Esophagus squamous epithelium (tissue), 5 donors: ENCODE results near the gene MOGAT1. TPM values are rescaled to one million over a fixed set of nuclear protein-coding genes. Genes with fewer than 3 reads are reported as not detected.
"Not testable (repeated sequence)": the region's sequence is repeated elsewhere in the genome, so short reads cannot be mapped to it uniquely, and the experiment has no call there.

Source experiments
- DNase-seq: peaks from one replicate; lab custom pipeline; 2025; lab: John Stamatoyannopoulos, UW
- H3K27ac ChIP-seq, 4 donors: fragments of 200-600 bp; sonication (generic); one replicate each; pipeline ENCODE4 v1.5.1; 2016 to 2019; ENCODE audit warnings: mild to moderate bottlenecking in 1 of 4
- H3K27me3 ChIP-seq, 4 donors: fragments of 200-600 bp; sonication (generic); 1 replicate in 3 of 4; 2 replicates in 1 of 4; pipeline versions ENCODE4 v1.5.1 to v1.6.0; 2017 to 2021; ENCODE audit warnings: antibody characterized with exemption in 1 of 4
- H3K36me3 ChIP-seq, 3 donors: fragments of 200-600 bp; sonication (generic); one replicate each; pipeline ENCODE4 v1.5.1; 2016 to 2019
- H3K4me1 ChIP-seq, 3 donors: fragments of 200-600 bp; sonication (generic); one replicate each; pipeline ENCODE4 v1.5.1; 2017 to 2019
- H3K4me3 ChIP-seq, 4 donors: fragments of 200-600 bp; sonication (generic); 1 replicate in 3 of 4; 2 replicates in 1 of 4; pipeline ENCODE4 v1.5.1; 2016 to 2019; ENCODE audit warnings: mild to moderate bottlenecking in 2 of 4, moderate library complexity in 1 of 4
- H3K9me3 ChIP-seq, 3 donors: fragments of 200-600 bp; sonication (generic); one replicate each; pipeline ENCODE4 v1.5.1; 2016 to 2019
- POLR2A ChIP-seq, 4 donors: fragments of 450-650 bp; IDR thresholded peaks; one replicate each; pipeline ENCODE4 v1.6.1; 2017; ENCODE audit warnings: antibody characterized with exemption in 4 of 4, mild to moderate bottlenecking in 4 of 4, moderate library complexity in 3 of 4
- WGBS, 2 donors: methylation state at CpG; one replicate each; pipeline ENCODE4 v1.1.5; 2018; 5-methylcytosine and 5-hydroxymethylcytosine counted together
- intact Hi-C: fragments of 100-400 bp; cut with DNase I; formaldehyde crosslinking; loops from one replicate; pipeline ENCODE4 v1.15.0; 2022
- total RNA-seq, 4 donors: library from RNA; depleted of rRNA; stranded (reverse); fragments of >200 nt; gene quantifications; one replicate each; pipeline ENCODE4 v1.1.0, GENCODE V29; 2016
- TF ChIP-seq, protein P1 (sequence below), 6 experiments: fragments of 450-650 bp in 4 of 6; fragments of 200-600 bp in 2 of 6; sonication (generic) in 2 of 6; IDR thresholded peaks; one replicate each; pipeline ENCODE4 v1.5.1; 2016 to 2019; ENCODE audit warnings: antibody characterized with exemption in 6 of 6, mild to moderate bottlenecking in 4 of 6, moderate library complexity in 4 of 6
- donor health status: DM: yes; HTN: yes; CAD: no.

Gene MOGAT1
- total RNA-seq, 4 donors from 2014 or later, result not detected

DNA sequence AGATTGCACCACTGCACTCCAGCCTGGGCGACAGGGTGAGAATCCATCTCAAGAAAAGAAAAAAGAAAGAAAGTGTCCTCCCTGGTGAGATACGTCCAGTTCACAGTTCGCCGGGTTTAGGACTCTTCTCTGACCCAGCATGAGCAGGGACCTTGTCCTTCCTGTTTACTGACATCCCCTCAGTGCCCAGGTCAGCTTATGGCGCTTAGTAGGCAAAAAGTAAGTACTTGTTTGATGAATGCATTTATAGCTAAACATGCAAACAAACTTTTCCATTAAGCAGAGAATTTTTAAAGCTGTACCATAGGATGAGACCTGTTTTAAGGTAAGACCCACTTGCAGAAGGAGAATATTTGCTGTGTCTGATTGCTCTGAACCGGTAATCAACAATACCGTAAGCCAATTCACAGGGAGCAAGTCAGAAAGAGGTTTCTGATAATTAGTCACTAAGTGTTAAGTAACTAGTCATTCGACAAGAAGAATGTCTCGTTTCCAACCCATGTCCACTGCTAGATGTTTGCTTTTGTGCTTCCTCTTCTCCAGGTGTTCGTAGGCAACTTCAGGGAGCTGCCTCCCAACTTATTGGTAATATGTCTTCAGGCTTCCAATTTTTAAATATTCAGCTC lies 40.0 kb downstream of the MOGAT1 start:
- no peaks in the 10 kb centered on the region for H3K9me3 ChIP-seq
- no peak overlapping the region for H3K27ac ChIP-seq
- TF ChIP-seq POLR2A (IDR thresholded peaks at IDR 0.05), result no peak
- TF ChIP-seq, protein P1, sequence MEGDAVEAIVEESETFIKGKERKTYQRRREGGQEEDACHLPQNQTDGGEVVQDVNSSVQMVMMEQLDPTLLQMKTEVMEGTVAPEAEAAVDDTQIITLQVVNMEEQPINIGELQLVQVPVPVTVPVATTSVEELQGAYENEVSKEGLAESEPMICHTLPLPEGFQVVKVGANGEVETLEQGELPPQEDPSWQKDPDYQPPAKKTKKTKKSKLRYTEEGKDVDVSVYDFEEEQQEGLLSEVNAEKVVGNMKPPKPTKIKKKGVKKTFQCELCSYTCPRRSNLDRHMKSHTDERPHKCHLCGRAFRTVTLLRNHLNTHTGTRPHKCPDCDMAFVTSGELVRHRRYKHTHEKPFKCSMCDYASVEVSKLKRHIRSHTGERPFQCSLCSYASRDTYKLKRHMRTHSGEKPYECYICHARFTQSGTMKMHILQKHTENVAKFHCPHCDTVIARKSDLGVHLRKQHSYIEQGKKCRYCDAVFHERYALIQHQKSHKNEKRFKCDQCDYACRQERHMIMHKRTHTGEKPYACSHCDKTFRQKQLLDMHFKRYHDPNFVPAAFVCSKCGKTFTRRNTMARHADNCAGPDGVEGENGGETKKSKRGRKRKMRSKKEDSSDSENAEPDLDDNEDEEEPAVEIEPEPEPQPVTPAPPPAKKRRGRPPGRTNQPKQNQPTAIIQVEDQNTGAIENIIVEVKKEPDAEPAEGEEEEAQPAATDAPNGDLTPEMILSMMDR (IDR thresholded peaks at IDR 0.05), result no peak
- H3K4me1 ChIP-seq, result peaks cover 0 to 32% (median 7%) of the 10 kb centered on the region in 3 donors
- DNase-seq, result no peak
- 73 to 76% methylated on average over 10 of the region's 10 CpGs for WGBS, 2 donors
- no peaks in the 10 kb centered on the region for H3K36me3 ChIP-seq
- H3K27me3 ChIP-seq, result no peaks in the 10 kb centered on the region
- intact Hi-C loops, result no loop called here
- H3K4me3 ChIP-seq, result no peak overlapping the region

DNA sequence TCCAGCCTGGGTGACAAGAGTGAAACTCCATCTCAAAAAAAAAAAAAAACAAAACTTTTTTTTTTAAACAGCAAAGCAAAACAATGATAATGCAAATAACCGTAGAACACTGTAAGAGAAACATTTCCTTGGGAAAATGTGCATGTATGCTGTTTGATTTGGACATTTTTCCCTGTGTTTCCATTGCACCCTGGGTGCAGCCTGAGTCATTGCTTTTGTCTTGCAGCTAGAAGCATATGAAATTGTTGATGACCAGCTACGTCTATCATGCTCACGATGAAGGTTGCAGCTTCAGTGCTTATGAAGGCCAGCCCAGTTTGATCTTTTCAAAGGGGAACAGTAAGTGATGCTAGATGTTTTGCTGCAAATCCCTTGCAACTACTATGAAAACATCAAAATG lies 41.5 kb downstream of the MOGAT1 start:
- Histone ChIP-seq H3K4me3 (no peak overlapping the region), H3K36me3 (no peaks in the 10 kb centered on the region), H3K27ac (no peak overlapping the region), H3K9me3 (no peaks in the 10 kb centered on the region), H3K27me3 (no peaks in the 10 kb centered on the region), H3K4me1 (peaks cover 0 to 28% (median 2%) of the 10 kb centered on the region in 3 donors)
- 77 to 82% methylated on average over 3 of the region's 3 CpGs for WGBS, 2 donors
- DNase-seq, result no peak
- TF ChIP-seq POLR2A (IDR thresholded peaks at IDR 0.05), result no peak
- TF ChIP-seq, protein P1 (IDR thresholded peaks at IDR 0.05), result no peak
- intact Hi-C loops, result no loop called here

DNA sequence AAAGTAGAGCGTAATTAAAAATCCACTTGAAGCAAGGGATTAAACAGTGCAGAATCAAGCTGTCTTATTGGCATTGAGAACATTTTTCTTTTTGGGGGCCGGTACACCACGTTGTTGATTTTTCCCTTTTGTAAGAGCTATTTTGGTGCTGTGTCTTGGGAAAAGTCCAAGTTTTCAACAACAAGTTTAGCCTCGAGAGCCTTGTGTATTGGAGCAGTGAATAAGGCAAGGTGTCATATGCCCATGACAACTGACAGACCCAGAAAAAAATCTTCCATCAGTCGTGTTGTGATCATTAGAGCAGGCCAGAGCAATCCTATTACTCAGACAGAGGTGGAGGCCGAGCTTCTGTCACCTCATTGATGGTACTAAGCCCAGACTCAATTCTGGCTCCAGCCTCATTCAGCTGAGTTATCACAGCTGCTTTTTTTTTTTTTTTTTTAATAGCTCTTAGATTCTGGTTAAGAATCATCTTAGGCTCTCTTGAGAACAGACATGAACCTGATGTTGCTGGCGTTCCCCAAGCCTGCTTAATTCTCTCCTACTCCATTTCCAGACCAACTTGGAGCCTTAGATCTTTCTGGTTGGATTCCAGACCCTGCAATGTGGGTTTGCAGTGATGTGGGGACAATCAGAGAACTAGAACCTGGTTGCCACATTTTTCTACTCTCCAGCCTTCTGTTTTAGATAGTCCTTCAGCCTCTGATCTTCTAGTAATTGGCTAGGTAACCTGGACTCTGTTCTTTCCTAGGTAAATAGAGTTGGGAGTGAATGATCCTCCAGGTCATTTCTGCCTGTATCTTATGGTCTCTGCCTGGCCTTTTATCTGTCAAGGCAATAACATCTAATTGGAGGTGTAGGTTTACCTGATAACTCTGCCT lies 43.1 kb downstream of the MOGAT1 start:
- 44 to 61% methylated on average over 7 of the region's 7 CpGs for WGBS, 2 donors
- Histone ChIP-seq H3K36me3 (no peaks in the 10 kb centered on the region), H3K27me3 (no peaks in the 10 kb centered on the region), H3K4me3 (no peak overlapping the region), H3K27ac (peak overlapping the region in 3 of 4 donors; percentile 49 to 63 (median 62)), H3K9me3 (no peaks in the 10 kb centered on the region), H3K4me1 (peaks cover 0 to 12% (median 0%) of the 10 kb centered on the region in 3 donors)
- TF ChIP-seq, protein P1 (IDR thresholded peaks at IDR 0.05), result no peak
- no peak for TF ChIP-seq POLR2A (IDR thresholded peaks at IDR 0.05)
- intact Hi-C loops, result no loop called here
- DNase-seq, result no peak

DNA sequence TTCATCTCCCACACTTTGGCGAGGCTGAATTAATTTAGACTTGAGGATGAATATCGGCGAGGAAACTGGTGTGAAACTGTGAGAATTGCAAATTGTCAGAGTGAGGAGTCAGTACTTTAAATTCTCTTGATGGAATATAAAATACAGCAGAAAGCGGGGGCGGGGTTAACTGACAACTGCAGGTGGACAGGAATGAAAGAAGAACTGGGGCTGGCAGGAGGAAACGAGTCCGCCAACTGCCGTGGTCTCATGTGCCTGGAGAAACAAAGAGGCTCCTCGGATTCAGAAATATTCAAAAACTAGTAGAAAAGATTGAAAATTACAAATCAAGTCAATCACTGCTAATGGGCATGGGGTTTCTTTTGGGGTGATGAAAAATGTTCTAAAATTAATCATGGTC lies 44.3 kb downstream of the MOGAT1 start:
- H3K9me3 ChIP-seq, result no peaks in the 10 kb centered on the region
- intact Hi-C loops, result no loop called here
- DNase-seq, result no peak
- TF ChIP-seq POLR2A (IDR thresholded peaks at IDR 0.05), result no peak
- TF ChIP-seq, protein P1 (IDR thresholded peaks at IDR 0.05), result no peak
- no peak overlapping the region for H3K4me3 ChIP-seq
- H3K27me3 ChIP-seq, result no peaks in the 10 kb centered on the region
- 64 to 80% methylated on average over 9 of the region's 9 CpGs for WGBS, 2 donors
- H3K4me1 ChIP-seq, result peaks cover 0 to 10% (median 0%) of the 10 kb centered on the region in 3 donors
- H3K36me3 ChIP-seq, result no peaks in the 10 kb centered on the region
- H3K27ac ChIP-seq, result no peak overlapping the region

DNA sequence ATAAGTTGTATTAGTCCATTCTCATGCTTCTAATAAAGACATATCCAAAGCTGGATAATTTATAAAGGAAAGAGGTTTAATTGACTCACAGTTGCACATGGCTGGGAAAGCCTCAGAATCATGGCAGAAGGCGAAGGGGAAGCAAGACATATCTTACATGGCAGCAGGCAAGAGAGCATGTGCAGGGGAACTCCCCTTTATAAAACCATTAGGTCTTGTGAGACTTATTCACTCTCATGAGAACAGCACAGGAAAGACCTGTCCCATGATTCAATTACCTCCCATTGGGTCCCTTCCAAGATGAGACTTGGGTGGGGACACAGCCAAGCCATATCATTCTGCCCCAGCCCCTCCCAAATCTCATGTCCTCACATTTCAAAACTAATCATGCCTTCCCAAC lies 48.3 kb downstream of the MOGAT1 start:
- H3K27ac ChIP-seq, H3K9me3 ChIP-seq, H3K27me3 ChIP-seq, H3K4me1 ChIP-seq, intact Hi-C loops, H3K36me3 ChIP-seq, H3K4me3 ChIP-seq, DNase-seq: not testable (repeated sequence)
- WGBS, 2 donors, result 100% methylated on average over 1 of the region's 1 CpG

DNA sequence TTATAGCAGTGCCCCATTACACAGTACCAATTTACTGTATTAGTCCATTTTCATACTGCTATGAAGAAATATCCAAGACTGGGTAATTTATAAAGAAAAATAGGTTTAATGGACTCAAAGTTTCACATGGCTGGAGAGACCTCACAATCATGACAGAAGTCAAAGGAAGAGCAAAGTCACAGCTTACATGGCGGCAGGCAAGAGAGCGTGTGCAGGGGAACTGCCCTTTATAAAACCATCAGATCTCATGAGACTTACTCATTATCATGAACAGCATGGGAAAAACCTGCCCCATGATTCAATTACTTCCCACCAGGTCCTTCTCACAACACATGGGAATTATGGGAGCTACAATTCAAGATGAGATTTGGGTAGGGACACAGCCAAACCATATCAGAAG lies 50.1 kb downstream of the MOGAT1 start:
- H3K27me3 ChIP-seq, H3K4me3 ChIP-seq, H3K27ac ChIP-seq, H3K4me1 ChIP-seq, H3K9me3 ChIP-seq, DNase-seq, intact Hi-C loops, H3K36me3 ChIP-seq: not testable (repeated sequence)
- 97 to 100% methylated on average over 2 of the region's 2 CpGs for WGBS, 2 donors
